GM12878 (cell line): ENCODE results near the gene KCNJ14. TPM values are rescaled to one million over a fixed set of nuclear protein-coding genes. Genes with fewer than 3 reads are reported as not detected.

Experiments used
- ATF7 ChIP-seq: fragments of 450-650 bp; IDR thresholded peaks from 2 replicates; pipeline ENCODE4 v1.6.1; 2016; ENCODE audit warnings: low read depth, mild to moderate bottlenecking
- CBFB ChIP-seq: IDR thresholded peaks from 2 replicates; pipeline ENCODE4 v1.6.1; 2016; ENCODE audit warnings: antibody characterized with exemption, low read depth
- CHD2 ChIP-seq: IDR thresholded peaks from 2 replicates; pipeline ENCODE4 v1.6.1; 2011; ENCODE audit warnings: low read depth, low read length, improper control_type of control experiment, borderline replicate concordance
- ETV6 ChIP-seq, 2 experiments: fragments of 450-650 bp in 1 of 2; IDR thresholded peaks in 1 of 2; conservative IDR thresholded peaks in 1 of 2; 2 replicates each; pipeline ENCODE4 v1.6.1; 2014; ENCODE audit warnings: antibody characterized with exemption in 1 of 2, borderline replicate concordance in 1 of 2, low read depth in 1 of 2, mild to moderate bottlenecking in 1 of 2, moderate library complexity in 1 of 2
- IKZF2 ChIP-seq, 2 experiments: fragments of 450-650 bp; IDR thresholded peaks; 2 replicates each; pipeline ENCODE4 v1.6.1; 2017; ENCODE audit warnings: mild to moderate bottlenecking in 2 of 2, moderate library complexity in 2 of 2
- JUND ChIP-seq: IDR thresholded peaks from 2 replicates; pipeline ENCODE4 v1.6.1; 2012; ENCODE audit warnings: low read depth, mild to moderate bottlenecking, low read length, improper control_type of control experiment, moderate library complexity
- POLR2A ChIP-seq: IDR thresholded peaks from 2 replicates; pipeline ENCODE4 v1.6.1; 2011; ENCODE audit warnings: low read depth, mild to moderate bottlenecking, low read length
- RCOR1 ChIP-seq: conservative IDR thresholded peaks from 2 replicates; pipeline ENCODE4 v1.6.1; 2012; ENCODE audit warnings: low read depth, low read length, improper control_type of control experiment
- RELB ChIP-seq: fragments of 450-650 bp; IDR thresholded peaks from 2 replicates; pipeline ENCODE4 v1.6.1; 2017; ENCODE audit warnings: low read depth, mild to moderate bottlenecking, moderate library complexity
- SIX5 ChIP-seq: IDR thresholded peaks from 2 replicates; pipeline ENCODE4 v1.6.1; 2011; ENCODE audit warnings: mild to moderate bottlenecking, low read depth, low read length, moderate library complexity; ENCODE audit not compliant: severe bottlenecking
- SPI1 ChIP-seq: IDR thresholded peaks from 2 replicates; pipeline ENCODE4 v1.6.1; 2011; ENCODE audit warnings: low read depth, mild to moderate bottlenecking, low read length, moderate library complexity, borderline replicate concordance; ENCODE audit not compliant: insufficient read depth
- ZBTB4 ChIP-seq: fragments of 450-650 bp; formaldehyde crosslinking; IDR thresholded peaks from 2 replicates; pipeline ENCODE4 v1.4.0; 2022; ENCODE audit warnings: mild to moderate bottlenecking, moderate library complexity
- ZZZ3 ChIP-seq: IDR thresholded peaks from 2 replicates; pipeline ENCODE4 v1.6.1; 2011; ENCODE audit warnings: low read depth; ENCODE audit not compliant: control insufficient read depth, insufficient read length
- polyA plus RNA-seq, 11 experiments: library from polyadenylated mRNA; depleted of rRNA in 4 of 11; unstranded in 6 of 11; stranded (reverse) in 5 of 11; fragments of >200 nt; fragmentation: Nextera tagmentation in 4 of 11; fragmentation: Illumina TruSeq in 1 of 11; extraction: Ambion mirVana in 4 of 11; extraction: Trizol in 1 of 11; gene quantifications; 1 replicate in 1 of 11; 2 replicates in 10 of 11; pipeline versions ENCODE4 v1.2.1 to v1.2.3, GENCODE V29; 2011 to 2016; ENCODE audit warnings: inconsistent platforms in 2 of 11, missing spikeins in 2 of 11, low read depth in 1 of 11
- total RNA-seq, 4 experiments: library from RNA; depleted of rRNA in 3 of 4; stranded (reverse); fragments of >200 nt in 3 of 4; fragmentation: Illumina TruSeq in 1 of 4; extraction: Trizol in 1 of 4; gene quantifications; 2 replicates each; pipeline versions ENCODE4 v1.2.1 to v1.2.3, GENCODE V29; 2013 to 2021
- TF ChIP-seq, protein P1 (sequence below): IDR thresholded peaks from 2 replicates; pipeline ENCODE4 v1.6.1; 2012; ENCODE audit warnings: low read depth, low read length, improper control_type of control experiment
- TF ChIP-seq, protein P2 (sequence below): fragments of 450-650 bp; conservative IDR thresholded peaks from 2 replicates; pipeline ENCODE4 v1.6.1; 2017; ENCODE audit warnings: mild to moderate bottlenecking, moderate library complexity
- TF ChIP-seq, protein P3 (sequence below): fragments of 450-650 bp; formaldehyde crosslinking; IDR thresholded peaks from 2 replicates; pipeline ENCODE4 v1.4.0; 2020; ENCODE audit warnings: mild to moderate bottlenecking, moderate library complexity

KCNJ14 gene
- total and polyA plus RNA-seq, 10 of the 15 experiments (the other 5 are each of a cell fraction or from before 2014, with no cell fraction given) = 0.24 to 1.4 (median 0.42) TPM

DNA sequence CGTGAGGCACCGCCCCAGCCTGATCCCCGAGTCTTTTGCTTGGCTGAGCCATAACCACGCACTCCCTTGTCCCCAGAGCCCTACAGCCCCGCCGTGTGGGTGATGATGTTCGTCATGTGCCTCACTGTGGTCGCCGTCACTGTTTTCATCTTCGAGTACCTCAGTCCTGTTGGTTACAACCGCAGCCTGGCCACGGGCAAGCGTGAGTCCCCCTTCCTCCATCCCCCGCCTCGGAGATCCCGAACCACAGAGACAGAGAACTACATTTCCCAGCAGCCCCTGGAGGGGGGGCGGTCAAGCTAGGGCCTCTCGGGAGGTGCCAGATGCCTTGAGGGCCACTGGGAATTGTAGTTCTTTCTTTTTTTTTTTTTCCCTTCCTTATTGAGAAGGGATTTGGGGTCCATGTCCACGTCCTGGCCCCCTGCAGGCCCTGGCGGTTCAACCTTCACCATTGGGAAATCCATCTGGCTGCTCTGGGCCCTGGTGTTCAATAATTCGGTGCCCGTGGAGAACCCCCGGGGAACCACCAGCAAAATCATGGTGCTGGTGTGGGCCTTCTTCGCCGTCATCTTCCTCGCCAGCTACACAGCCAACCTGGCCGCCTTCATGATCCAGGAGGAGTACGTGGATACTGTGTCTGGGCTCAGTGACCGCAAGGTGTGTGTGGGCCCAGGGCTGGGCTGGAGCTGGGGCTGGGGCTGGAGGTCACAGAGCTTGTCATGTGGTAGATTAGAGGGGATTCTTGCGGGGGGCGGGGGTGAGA lies 36.0 kb upstream of the KCNJ14 start (continued):
- TF ChIP-seq ATF7 = no peak
- TF ChIP-seq RCOR1 = no peak
- TF ChIP-seq POLR2A = no peak
- TF ChIP-seq CHD2 = peak; percentile 90
- peak; percentile 100 for TF ChIP-seq SIX5
- TF ChIP-seq JUND = no peak
- no peak for TF ChIP-seq ETV6 (conservative IDR thresholded peaks at IDR 0.05 in 1 of 2, IDR thresholded peaks at IDR 0.05 in 1 of 2; ENCODE audit: borderline replicate concordance in 1 of 2, low read depth in 1 of 2)
- TF ChIP-seq, protein P1, sequence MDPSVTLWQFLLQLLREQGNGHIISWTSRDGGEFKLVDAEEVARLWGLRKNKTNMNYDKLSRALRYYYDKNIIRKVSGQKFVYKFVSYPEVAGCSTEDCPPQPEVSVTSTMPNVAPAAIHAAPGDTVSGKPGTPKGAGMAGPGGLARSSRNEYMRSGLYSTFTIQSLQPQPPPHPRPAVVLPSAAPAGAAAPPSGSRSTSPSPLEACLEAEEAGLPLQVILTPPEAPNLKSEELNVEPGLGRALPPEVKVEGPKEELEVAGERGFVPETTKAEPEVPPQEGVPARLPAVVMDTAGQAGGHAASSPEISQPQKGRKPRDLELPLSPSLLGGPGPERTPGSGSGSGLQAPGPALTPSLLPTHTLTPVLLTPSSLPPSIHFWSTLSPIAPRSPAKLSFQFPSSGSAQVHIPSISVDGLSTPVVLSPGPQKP = no peak
- TF ChIP-seq, protein P2, sequence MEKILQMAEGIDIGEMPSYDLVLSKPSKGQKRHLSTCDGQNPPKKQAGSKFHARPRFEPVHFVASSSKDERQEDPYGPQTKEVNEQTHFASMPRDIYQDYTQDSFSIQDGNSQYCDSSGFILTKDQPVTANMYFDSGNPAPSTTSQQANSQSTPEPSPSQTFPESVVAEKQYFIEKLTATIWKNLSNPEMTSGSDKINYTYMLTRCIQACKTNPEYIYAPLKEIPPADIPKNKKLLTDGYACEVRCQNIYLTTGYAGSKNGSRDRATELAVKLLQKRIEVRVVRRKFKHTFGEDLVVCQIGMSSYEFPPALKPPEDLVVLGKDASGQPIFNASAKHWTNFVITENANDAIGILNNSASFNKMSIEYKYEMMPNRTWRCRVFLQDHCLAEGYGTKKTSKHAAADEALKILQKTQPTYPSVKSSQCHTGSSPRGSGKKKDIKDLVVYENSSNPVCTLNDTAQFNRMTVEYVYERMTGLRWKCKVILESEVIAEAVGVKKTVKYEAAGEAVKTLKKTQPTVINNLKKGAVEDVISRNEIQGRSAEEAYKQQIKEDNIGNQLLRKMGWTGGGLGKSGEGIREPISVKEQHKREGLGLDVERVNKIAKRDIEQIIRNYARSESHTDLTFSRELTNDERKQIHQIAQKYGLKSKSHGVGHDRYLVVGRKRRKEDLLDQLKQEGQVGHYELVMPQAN = no peak
- TF ChIP-seq, protein P3, sequence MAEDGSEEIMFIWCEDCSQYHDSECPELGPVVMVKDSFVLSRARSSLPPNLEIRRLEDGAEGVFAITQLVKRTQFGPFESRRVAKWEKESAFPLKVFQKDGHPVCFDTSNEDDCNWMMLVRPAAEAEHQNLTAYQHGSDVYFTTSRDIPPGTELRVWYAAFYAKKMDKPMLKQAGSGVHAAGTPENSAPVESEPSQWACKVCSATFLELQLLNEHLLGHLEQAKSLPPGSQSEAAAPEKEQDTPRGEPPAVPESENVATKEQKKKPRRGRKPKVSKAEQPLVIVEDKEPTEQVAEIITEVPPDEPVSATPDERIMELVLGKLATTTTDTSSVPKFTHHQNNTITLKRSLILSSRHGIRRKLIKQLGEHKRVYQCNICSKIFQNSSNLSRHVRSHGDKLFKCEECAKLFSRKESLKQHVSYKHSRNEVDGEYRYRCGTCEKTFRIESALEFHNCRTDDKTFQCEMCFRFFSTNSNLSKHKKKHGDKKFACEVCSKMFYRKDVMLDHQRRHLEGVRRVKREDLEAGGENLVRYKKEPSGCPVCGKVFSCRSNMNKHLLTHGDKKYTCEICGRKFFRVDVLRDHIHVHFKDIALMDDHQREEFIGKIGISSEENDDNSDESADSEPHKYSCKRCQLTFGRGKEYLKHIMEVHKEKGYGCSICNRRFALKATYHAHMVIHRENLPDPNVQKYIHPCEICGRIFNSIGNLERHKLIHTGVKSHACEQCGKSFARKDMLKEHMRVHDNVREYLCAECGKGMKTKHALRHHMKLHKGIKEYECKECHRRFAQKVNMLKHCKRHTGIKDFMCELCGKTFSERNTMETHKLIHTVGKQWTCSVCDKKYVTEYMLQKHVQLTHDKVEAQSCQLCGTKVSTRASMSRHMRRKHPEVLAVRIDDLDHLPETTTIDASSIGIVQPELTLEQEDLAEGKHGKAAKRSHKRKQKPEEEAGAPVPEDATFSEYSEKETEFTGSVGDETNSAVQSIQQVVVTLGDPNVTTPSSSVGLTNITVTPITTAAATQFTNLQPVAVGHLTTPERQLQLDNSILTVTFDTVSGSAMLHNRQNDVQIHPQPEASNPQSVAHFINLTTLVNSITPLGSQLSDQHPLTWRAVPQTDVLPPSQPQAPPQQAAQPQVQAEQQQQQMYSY (CRISPR knock-in tag) = no peak
- TF ChIP-seq CBFB = peak; percentile 79
- TF ChIP-seq ZZZ3 = no peak
- TF ChIP-seq IKZF2 (IDR thresholded peaks at IDR 0.05) = peak; percentile 63 to 68; a peak in 3 of 4 replicates
- TF ChIP-seq ZBTB4 (CRISPR knock-in tag) = no peak
- TF ChIP-seq RELB = peak; percentile 36; the same call in 1 of the 2 replicates
- TF ChIP-seq SPI1 = peak; percentile 9; the same call in 1 of the 2 replicates
